Loucy (cell line): Measurements from ENCODE around the gene CDK19.

ENCODE experiments used
- CTCF ChIP-seq: fragments of 200-600 bp; sonication (generic); conservative IDR thresholded peaks from 2 replicates; pipeline ENCODE4 v1.5.1; 2014; ENCODE audit warnings: mild to moderate bottlenecking, antibody characterized with exemption, low read length
- EZH2phosphoT487 ChIP-seq: fragments of 200-600 bp; IDR thresholded peaks from 2 replicates; pipeline ENCODE4 v1.6.1; 2018; ENCODE audit warnings: antibody characterized with exemption, mild to moderate bottlenecking, moderate library complexity, borderline replicate concordance

- TF ChIP-seq CTCF, result no peak
- no peak for TF ChIP-seq EZH2phosphoT487
Measured at GRCh38 chr6:110786271-110786670, 29.0 kb downstream of the CDK19 start.
